GM18907 (cell line): Measurements from ENCODE around the gene CFAP61.

Experiments used
- ATAC-seq: cut with Tn5 transposase; IDR thresholded peaks from one replicate; pipeline ENCODE4 v1.9.1; 2021; ENCODE audit warnings: mild to moderate bottlenecking, moderate library complexity; ENCODE audit not compliant: unreplicated experiment

CFAP61 gene

GRCh38 chr20:20027284-20027683, 25.0 kb upstream of the CFAP61 start:
- ATAC-seq: no peak

GRCh38 chr20:20031790-20032189, 20.5 kb upstream of the CFAP61 start:
- no peak for ATAC-seq

DNA sequence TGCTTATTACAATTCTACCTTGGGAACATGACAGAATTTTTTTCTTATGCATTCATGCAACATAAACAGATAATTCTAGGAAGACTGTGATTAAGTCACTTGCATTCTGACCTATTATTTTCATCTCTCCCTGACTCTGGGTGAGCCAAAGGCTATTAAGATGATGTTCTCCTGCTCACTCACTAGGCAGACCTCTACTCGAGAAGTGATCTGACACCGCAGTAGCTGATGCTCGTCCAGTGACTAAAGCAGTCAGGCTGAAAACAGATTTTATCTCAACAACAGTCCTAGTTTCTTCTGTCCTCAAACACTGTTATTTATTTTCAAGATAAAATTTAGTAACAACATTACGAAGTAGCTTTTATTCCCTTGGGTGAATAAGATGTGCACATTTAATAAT, 17.8 kb upstream of the CFAP61 start:
- no peak for ATAC-seq

DNA sequence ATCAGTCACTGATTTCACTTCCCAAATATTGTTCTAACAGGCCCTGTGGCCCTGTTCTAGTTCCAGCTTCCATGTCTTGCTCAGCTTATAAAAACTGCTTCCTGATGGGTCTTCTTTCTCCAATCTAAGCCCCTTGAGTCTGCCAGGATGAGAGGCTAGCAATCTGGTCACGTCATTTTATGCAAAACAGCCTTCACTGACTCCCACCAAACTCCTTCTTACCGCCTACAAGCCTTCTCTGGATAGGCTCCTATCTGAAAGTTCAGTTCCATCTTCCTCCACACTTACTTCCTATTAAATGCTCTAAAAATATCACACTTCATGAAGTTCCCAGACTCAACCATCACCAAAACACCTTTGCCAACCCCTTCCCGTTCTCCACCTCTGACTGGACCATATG, 15.6 kb upstream of the CFAP61 start:
- no peak for ATAC-seq

DNA sequence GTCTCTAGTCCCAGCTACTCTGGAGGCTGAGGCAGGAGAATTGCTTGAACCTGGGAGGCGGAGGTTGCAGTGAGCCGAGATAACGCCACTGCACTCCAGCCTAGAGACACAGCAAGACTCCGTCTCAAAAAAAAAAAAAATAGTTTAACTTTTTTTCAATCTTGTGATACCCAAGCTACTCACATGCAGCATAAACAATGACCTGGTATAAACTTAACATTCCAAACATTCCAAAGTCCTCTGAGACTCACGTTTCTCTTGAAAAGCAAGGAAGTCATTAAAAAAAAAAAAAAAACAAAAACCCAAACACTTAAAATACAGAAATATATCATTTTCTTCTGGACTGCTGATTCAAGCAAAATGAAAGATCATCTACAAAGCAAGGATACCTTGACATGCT, 14.4 kb upstream of the CFAP61 start:
- no peak for ATAC-seq

GRCh38 chr20:20038586-20038985, 13.7 kb upstream of the CFAP61 start:
- ATAC-seq: no peak

DNA sequence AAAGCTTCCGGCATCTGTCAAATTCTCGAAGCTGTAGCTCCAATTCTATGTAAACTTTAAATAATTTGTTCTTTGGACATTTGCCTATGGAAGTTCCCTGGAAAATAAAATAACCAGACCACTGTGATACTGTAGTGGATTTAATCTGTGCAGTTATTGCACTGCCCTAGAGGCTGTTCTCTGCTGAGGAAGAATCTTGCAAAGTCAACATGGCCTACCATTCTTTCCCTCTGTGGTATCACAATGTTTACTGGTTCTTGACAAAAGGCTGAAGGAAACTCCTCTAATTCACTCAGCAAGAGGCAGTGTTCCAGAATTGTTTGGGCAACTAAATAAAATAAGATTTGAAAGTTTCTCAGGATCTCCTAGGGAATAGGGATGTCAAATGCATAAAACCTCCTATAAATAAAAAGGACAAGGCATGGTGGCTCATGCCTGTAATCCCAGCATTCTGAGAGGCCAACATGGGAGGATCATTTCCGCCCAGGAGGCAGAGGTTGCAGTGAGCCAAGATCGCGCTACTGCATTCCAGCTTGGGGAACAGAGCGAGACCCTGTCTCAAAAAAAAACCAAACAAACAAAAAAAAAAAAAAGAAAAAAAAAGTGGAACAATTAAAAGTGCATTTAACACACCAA, 12.5 kb upstream of the CFAP61 start:
- no peak for ATAC-seq

- no peak for ATAC-seq
Measured at GRCh38 chr20:20051767-20052073, 612 bp upstream of the CFAP61 start.

- no peak for ATAC-seq
Measured at GRCh38 chr20:20060234-20060998, 8.1 kb downstream of the CFAP61 start.

- ATAC-seq: no peak
Measured at GRCh38 chr20:20063941-20064702, 11.8 kb downstream of the CFAP61 start.

- ATAC-seq: no peak
Measured at GRCh38 chr20:20065361-20065760, 13.0 kb downstream of the CFAP61 start.

- ATAC-seq: no peak
Measured at GRCh38 chr20:20070871-20071726, 18.8 kb downstream of the CFAP61 start.

- ATAC-seq: no peak
Measured at GRCh38 chr20:20073801-20074371, 21.6 kb downstream of the CFAP61 start.

DNA sequence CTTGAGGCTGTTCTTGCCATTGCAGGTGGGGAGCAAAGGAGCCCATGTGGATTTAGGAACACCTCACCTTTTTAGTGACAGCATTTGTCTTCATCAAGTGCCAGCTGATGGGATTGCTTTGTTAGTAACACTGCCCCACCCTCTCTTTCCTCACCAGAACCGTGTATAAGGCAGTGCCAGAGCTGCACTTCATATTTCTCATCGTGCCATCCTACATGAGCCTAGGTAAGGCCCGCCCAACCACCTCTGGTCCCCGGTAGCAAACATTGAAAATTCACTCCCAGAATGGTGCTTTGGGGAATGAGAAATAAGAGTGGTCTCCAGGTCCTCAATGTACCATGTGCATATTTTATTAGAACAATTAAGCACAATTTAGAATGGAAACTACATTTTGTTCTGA, 22.7 kb downstream of the CFAP61 start:
- no peak for ATAC-seq

- no peak for ATAC-seq
Measured at GRCh38 chr20:20076297-20077065, 24.1 kb downstream of the CFAP61 start.

DNA sequence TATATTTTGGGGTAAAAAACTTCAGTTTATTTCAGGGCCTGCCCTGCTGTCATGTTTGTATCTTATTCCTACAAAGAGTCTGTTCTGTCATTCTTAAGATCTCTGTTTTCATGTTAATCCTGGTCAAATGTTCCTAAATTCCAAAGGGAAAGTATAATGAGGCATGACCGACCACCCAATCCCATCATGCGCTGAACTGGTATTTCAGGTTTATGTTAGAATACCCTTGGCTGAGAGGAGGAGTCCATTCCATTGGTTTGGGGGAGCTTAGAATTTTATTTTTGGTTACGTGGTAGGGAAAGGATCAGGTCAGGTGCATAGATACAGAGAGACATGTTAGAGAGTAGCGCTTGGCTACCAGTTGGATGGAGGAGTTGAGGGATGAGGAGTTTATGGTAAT, 25.7 kb downstream of the CFAP61 start:
- no peak for ATAC-seq

GRCh38 chr20:20079102-20079784, 26.9 kb downstream of the CFAP61 start:
- ATAC-seq: no peak

GRCh38 chr20:20083807-20084206, 31.5 kb downstream of the CFAP61 start:
- no peak for ATAC-seq

DNA sequence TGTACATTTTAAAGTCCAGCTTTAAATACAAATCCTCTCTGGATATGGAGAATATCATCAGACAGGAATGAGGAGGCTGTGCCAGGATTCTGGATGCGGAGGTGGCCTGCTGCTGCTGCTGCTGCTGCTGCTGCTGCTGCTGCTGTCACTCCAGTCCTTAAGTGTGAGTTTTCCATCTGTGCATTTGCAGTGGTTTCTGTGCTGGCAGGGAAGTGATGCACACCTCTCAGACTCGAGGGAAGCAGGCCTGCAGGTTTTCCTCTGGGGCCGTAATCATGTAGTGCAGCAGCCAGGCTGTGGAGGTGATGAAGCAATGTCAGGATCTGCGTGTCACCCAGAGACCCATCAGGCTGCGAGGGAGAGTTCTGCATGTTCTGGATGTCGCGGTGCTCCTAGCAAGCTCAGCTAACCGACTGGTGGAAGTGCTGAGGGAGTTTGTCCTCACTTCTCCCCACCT, 32.0 kb downstream of the CFAP61 start:
- no peak for ATAC-seq
